ENCODE results near the gene RNASE9. TPM values are rescaled to one million over a fixed set of nuclear protein-coding genes. Genes with fewer than 3 reads are reported as not detected.

RNASE9 gene
- total RNA-seq, 2 experiments from 2014 or later = not detected

DNA sequence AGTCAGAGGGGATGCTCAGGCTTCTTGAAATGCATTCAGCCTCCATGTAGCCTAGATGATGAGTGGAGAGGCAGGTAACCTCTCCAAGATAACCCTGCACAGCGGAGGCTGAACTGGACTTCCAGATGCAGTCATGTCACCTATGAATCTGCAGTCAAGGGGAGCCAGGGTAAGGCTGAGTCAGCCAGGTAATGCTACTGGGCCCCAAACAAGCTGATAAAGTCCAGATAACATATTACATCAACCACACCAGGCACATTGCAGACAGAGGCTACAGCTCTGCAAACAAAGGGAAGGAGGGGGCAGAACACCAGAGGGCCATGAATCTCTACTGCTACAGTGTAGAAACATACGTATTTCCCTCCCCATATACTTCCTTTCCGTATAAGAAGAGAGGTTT, 14.0 kb downstream of the RNASE9 start:
- H3K27me3 Mint-ChIP-seq = peaks cover 4% of the 10 kb centered on the region
- POLR2A ChIA-PET = no interaction called here
- H3K27ac Mint-ChIP-seq = no peak overlapping the region
- no peak for DNase-seq
- TF ChIP-seq CTCF (IDR thresholded peaks at IDR 0.05) = no peak
- H3K9me3 Mint-ChIP-seq = no peaks in the 10 kb centered on the region
- intact Hi-C loops (cut with micrococcal nuclease) = no loop called here
- H3K4me1 Mint-ChIP-seq (ENCODE audit: low read depth) = no peaks in the 10 kb centered on the region
- H3K4me3 Mint-ChIP-seq = no peak overlapping the region
- ATAC-seq = no peak
- no peaks in the 10 kb centered on the region for H3K36me3 Mint-ChIP-seq (ENCODE audit: low read depth)
- CTCF ChIA-PET = interaction anchor here (2.5 kb wide), 1 partner anchor 16 kb away, joined by 15 read pairs; no protein-coding TSS in a partner anchor

DNA sequence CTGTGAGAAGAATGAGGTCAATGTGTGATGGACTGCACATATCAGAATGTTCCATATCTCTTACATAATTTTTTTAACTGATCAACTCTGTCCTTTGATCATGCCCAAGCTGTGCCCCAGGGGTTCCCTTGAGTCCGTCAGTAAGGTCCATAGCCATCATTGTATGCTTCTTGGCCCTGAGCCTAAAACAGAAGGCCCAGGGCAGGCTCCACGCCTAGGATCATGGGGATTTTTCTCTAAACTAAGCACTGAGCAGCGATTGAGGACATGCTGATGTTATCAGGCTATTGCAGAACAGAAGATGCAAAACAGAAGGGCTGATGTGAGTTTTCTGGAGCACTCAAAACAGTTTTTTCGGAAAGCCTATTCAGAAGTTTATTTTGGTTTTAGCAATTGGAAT, 20.9 kb downstream of the RNASE9 start:
- ATAC-seq = no peak
- H3K4me1 Mint-ChIP-seq (ENCODE audit: low read depth) = no peaks in the 10 kb centered on the region
- intact Hi-C loops (cut with micrococcal nuclease) = no loop called here
- H3K9me3 Mint-ChIP-seq = no peaks in the 10 kb centered on the region
- H3K27me3 Mint-ChIP-seq = no peaks in the 10 kb centered on the region
- no peak for DNase-seq
- ChIA-PET POLR2A (no interaction called here), CTCF (interaction anchor here (0.6 to 1.4 kb wide), 2 partner anchors 9 to 598 kb away, joined by 3 to 5 read pairs; no protein-coding TSS in a partner anchor)
- no peak overlapping the region for H3K4me3 Mint-ChIP-seq
- TF ChIP-seq CTCF (IDR thresholded peaks at IDR 0.05) = no peak
- no peak overlapping the region for H3K27ac Mint-ChIP-seq
- no peaks in the 10 kb centered on the region for H3K36me3 Mint-ChIP-seq (ENCODE audit: low read depth)

DNA sequence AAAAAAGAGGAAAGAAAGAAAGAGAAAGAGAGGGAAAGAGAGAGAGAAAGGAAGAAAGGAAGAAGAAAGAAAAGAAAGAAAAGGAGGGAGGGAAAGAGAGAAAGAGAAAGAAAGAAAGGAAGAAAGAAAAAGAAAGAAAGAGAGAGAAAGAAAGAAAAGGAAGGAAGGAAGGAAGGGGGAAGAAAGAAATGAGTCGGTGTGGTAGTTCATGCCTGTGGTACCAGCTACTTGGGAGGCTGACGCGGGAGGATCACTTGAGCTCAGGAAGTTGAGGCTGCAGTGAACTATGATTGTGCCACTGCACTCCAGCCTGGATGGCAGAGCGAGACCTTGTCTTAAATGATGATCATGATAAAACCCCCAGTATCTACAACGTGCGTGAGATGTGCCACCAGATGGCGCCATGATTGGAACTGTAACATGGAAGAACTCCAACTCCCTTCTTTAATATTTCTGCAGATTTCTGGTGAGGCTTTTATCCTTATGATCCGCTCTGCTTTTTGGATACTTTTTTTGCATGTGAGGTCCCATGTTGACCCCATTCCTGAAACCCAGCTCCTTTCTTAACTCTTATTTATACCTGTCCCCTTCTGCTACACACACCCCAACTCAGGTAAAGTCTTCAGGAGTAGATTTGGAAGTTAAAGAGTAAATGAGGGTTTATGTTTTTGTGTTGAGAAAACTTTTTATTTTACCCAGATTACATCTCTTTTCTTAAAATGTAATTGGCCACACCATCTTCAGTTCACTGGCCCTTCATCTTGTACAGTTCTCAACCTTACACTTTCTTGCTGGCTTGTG, 29.9 kb downstream of the RNASE9 start:
- POLR2A ChIA-PET = no interaction called here
- H3K27ac Mint-ChIP-seq = no peak overlapping the region
- peak; percentile 80 for TF ChIP-seq CTCF (IDR thresholded peaks at IDR 0.05)
- CTCF ChIA-PET = interaction anchor here (0.6 to 3.4 kb wide), 29 partner anchors 8 to 208 kb away, joined by 3 to 28 read pairs (median 4); partner anchors contain the start of gene PNP
- ATAC-seq = peak; percentile 88
- peak overlapping the region; percentile 40 for H3K4me3 Mint-ChIP-seq
- no peaks in the 10 kb centered on the region for H3K9me3 Mint-ChIP-seq
- peaks cover 7% of the 10 kb centered on the region for H3K4me1 Mint-ChIP-seq (ENCODE audit: low read depth)
- peaks cover 2% of the 10 kb centered on the region for H3K27me3 Mint-ChIP-seq
- H3K36me3 Mint-ChIP-seq (ENCODE audit: low read depth) = no peaks in the 10 kb centered on the region
- DNase-seq = peak; percentile 90
- intact Hi-C loops (cut with micrococcal nuclease) = loop anchor here (1.0 to 5.0 kb wide), 2 partner anchors 77 to 161 kb away; no protein-coding TSS in a partner anchor

DNA sequence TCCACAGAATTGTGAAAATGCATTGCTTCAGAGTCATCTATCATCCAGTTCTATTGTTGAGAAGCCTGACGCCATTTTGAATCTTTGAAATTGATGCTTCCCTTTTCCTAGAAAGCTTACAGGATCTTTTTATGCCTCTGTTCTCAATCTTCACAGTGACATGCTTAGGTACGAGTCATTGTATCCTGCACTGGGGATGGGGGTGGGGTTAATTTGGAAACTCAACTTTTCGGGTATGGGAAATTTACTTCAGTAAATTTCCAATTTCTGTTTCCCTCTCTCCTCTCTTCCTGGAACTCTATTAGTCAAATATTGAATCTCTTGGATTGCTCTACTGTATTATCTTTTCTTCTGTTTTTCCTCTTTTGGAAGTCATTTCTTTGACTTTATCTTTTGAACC, 31.0 kb downstream of the RNASE9 start:
- DNase-seq (no peak), ATAC-seq (no peak)
- POLR2A ChIA-PET = interaction anchor here (1.7 kb wide), 1 partner anchor 75 kb away, joined by 6 read pairs; the partner anchor contains the start of genes APEX1 and OSGEP
- H3K27me3 Mint-ChIP-seq = peaks cover 2% of the 10 kb centered on the region
- peaks cover 7% of the 10 kb centered on the region for H3K4me1 Mint-ChIP-seq (ENCODE audit: low read depth)
- no peak for TF ChIP-seq CTCF (IDR thresholded peaks at IDR 0.05)
- H3K27ac Mint-ChIP-seq = no peak overlapping the region
- CTCF ChIA-PET = interaction anchor here (0.6 to 3.4 kb wide), 15 partner anchors 8 to 210 kb away, joined by 3 to 28 read pairs (median 4); no protein-coding TSS in a partner anchor
- H3K9me3 Mint-ChIP-seq = no peaks in the 10 kb centered on the region
- H3K36me3 Mint-ChIP-seq (ENCODE audit: low read depth) = no peaks in the 10 kb centered on the region
- no peak overlapping the region for H3K4me3 Mint-ChIP-seq
- intact Hi-C loops (cut with micrococcal nuclease) = loop anchor here (5.0 kb wide), 1 partner anchor 162 kb away; no protein-coding TSS in a partner anchor

- Mint-ChIP-seq H3K4me1 (ENCODE audit: low read depth) (peaks cover 2% of the 10 kb centered on the region), H3K27ac (no peak overlapping the region), H3K27me3 (peaks cover 2% of the 10 kb centered on the region), H3K36me3 (ENCODE audit: low read depth) (no peaks in the 10 kb centered on the region), H3K9me3 (no peaks in the 10 kb centered on the region), H3K4me3 (no peak overlapping the region)
- no peak for DNase-seq
- TF ChIP-seq CTCF (IDR thresholded peaks at IDR 0.05) = no peak
- intact Hi-C loops (cut with micrococcal nuclease) = no loop called here
- no peak for ATAC-seq
- ChIA-PET POLR2A (interaction anchor here (1.2 kb wide), 1 partner anchor 13 kb away, joined by 3 read pairs; no protein-coding TSS in a partner anchor), CTCF (interaction anchor here (1.1 to 1.5 kb wide), 2 partner anchors 108 to 196 kb away, joined by 4 to 5 read pairs; no protein-coding TSS in a partner anchor)
Measured at GRCh38 chr14:20524027-20524426, 36.8 kb downstream of the RNASE9 start.
